ENCODE data around the gene MS4A12. TPM values are rescaled to one million over a fixed set of nuclear protein-coding genes. Genes with fewer than 3 reads are reported as not detected.
"Not testable (repeated sequence)": the region's sequence is repeated elsewhere in the genome, so short reads cannot be mapped to it uniquely, and the experiment has no call there.

MS4A12 gene, protein sequence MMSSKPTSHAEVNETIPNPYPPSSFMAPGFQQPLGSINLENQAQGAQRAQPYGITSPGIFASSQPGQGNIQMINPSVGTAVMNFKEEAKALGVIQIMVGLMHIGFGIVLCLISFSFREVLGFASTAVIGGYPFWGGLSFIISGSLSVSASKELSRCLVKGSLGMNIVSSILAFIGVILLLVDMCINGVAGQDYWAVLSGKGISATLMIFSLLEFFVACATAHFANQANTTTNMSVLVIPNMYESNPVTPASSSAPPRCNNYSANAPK
- not detected for total RNA-seq

- no peak for DNase-seq
Measured at GRCh38 chr11:60492488-60493009, at the start of gene MS4A12. MS4A12 (plus strand) TSS chr11:60492778; CDS start chr11:60497319, 4,541 bp downstream.

DNA sequence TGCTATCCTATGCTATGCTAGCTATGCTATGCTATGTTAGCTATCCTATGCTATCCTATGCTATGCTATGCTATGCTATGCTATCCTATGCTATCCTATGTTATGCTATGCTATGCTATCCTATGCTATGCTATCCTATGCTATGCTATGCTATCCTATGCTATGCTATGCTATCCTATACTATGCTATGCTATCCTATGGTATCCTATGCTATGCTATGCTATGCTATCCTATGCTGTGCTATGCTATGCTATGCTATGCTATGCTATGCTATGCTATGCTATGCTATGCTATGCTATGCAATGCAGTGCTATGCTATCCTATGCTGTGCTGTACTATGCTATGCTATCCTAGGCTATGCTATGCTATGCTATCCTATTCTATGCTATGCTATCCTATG, 45.5 kb upstream of the MS4A12 start:
- DNase-seq = no peak

DNA sequence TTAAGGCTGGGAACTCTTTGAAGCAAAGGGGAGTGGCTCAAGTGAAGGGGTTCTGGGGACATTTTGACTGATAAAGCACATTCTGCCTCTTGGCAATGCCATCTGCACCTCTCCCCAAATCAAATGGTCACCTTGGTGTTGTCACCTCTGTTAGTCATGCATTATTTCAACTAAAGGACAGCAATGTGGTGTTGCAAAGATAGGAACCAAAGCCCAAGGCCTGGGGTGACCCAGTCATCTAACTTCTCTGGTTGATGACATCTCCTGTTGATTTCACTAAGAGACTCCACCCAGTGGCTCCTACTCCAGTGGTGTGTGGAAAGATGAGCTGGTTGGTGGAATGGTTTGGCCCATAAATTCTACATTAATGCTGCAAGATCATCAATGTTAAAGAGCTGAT, 44.7 kb upstream of the MS4A12 start:
- DNase-seq = no peak

GRCh38 chr11:60451185-60451584, 41.4 kb upstream of the MS4A12 start:
- not testable (repeated sequence) for DNase-seq

GRCh38 chr11:60454212-60454611, 38.4 kb upstream of the MS4A12 start:
- DNase-seq = no peak

DNA sequence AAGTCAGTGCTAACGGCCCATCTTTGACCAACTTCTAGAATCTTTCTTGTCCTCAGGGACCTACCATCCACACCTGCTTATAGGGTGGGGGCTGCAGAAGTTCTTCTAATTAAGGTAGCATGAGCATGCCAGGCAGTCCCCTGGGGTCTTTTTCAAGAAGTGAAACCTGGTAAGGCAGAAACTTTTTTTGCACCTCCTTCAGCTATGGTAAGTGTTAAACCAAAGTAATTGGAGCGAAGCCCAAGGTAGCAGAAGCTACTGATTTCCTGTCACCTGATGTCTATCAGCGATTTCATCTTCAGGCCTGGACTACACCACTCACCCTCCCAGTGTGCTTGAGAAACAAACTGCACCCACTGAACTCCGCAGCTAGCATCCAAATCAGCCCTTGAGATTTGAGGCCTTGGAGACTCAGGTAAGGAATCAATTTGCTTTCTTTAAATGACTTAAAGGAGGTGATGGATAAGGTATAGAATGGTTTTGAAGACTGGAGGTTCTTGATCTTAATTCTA, 37.0 kb upstream of the MS4A12 start, which contains the start of gene MS4A1:
Gene MS4A1 (plus strand): TSS at position 317 of the 512 bp plus-strand sequence. CDS start 6,528 bp downstream, outside the sequence.
- no peak for DNase-seq

DNA sequence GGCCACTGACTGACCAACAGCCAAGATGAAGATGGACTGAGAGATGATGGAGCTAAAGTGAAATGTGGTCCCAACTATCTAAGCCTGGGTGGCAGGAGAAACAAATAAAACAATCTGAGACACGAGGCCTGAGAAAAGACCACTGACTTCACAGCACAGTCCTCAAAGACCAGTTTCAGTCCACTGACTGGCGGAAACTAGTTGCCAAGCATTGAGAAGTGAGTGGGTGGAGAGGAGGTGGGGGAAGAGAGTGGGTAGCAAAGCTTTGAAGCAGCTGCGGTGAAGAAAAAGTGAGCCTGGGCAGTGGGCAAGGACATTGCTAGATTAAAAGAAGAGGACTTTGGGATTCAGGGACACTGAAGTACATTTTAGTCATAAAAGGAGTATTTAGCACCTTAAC, 35.0 kb upstream of the MS4A12 start:
- DNase-seq = no peak

- DNase-seq = no peak
Measured at GRCh38 chr11:60459345-60459744, 33.2 kb upstream of the MS4A12 start.

DNA sequence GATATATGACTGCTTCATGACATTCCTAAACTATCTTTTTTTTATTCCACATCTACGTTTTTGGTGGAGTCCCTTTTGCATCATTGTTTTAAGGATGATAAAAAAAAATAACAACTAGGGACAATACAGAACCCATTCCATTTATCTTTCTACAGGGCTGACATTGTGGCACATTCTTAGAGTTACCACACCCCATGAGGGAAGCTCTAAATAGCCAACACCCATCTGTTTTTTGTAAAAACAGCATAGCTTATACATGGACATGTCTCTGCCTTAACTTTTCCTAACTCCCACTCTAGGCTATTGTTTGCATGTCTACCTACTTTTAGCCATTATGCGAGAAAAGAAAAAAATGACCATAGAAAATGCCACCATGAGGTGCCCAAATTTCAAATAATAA, 23.7 kb upstream of the MS4A12 start:
- DNase-seq = no peak

DNA sequence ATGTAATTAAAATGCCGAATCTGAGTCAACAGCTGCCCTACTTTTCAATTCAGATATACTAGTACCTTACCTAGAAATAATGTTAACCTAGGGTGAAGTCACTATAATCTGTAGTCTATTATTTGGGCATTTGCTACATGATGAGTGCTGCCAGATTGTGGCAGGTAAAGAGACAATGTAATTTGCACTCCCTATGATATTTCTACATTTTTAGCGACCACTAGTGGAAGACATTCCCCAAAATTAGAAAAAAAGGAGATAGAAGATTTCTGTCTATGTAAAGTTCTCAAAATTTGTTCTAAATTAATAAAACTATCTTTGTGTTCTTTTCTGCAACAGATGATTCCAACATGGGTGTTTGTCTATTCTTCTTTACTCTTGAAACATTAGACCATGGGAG, 22.9 kb upstream of the MS4A12 start:
- DNase-seq = no peak

DNA sequence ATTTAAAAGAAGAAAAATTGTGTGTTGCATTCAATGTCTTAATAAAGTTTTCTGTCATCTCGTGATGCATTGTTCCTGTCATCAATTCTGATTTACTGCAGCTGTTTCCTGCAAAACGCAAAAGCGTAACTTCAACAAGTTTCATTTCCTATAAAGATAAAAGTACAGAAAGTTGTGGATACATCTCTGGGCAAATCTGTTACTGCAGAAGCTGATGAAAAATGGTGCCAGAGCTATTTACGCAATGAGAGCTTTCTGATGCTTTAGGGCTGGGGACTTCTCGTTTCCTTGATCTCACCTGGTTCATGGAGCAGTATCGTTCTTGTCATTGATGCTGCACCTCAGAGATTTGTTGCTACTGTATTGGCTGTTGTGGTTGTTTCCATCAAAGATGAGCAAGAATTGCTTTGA, 15.5 kb upstream of the MS4A12 start:
- DNase-seq = no peak

DNA sequence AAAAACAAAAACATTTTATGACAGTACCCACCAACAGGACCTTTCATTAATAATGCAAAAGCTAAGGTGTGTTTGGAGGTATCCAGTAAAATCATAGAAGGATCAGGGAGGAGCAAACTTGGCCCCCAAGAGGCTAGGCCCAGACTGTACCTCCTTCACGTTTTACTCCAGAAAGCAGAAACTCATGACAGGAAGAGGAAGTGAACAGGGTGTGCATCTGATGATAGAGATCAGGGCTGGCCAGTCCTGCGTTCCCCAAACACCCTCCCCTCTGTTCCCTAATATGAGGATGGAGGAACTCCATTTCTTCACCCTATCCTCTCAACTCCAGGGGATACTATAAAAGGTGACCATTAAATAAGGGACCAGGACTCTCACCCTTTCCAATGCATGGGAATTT, 10.2 kb upstream of the MS4A12 start:
- no peak for DNase-seq

DNA sequence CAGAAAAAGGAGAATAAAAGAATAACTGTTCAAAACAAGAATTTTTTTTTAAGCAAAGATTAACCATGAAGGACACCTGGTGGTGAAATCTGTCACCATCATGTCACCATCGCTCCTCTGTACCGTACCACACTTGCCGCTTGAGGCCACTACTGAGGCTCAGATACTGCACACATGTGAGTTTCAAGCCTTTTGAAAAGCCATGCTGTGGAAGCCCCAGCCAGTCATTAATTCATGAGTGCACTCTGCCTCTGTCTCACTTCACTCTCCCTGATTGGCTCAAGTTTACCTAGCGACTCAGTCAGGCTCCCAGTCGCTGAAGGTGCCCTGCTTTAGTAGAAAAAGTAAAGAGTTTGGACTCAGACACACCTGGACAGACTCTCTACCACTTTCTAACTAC, 6.6 kb upstream of the MS4A12 start:
- no peak for DNase-seq

DNA sequence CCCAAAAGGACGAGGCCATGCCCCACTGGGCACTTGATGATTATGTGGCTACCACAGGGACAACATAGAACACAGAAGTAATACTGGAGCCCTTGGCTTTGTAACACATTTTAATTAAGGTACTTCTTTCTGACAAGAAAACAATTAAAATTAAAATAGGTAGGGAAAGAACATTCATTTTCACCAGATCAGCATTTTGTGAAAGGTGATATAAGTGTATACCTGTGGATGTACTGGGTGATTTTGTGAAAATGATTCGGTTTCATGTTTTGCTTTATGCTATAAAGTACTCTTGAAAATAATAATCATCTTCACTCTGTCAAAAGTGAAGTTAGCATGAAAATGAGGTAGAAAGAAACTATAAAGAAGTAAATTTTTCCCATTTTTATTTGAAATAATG, 876 bp downstream of the MS4A12 start:
- DNase-seq = no peak

DNA sequence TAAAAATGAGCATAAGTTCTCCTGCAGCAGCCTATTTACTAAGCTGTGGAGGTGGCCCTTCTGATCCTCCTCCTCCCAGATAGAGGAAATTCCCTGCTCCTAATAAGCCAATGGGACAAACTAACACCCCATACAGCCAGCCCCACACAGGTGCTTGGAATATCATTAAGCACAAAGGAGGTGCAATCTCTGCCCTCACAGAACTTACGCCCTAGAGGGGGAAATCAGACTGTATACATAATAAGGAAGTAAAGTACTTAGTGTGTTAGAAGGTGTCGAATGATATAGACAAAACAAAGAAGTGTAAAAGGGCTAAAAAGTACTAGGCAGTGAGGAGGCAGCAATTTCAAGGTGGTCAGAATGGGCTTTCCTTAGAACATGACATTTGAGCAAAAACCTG, 5.8 kb downstream of the MS4A12 start:
- DNase-seq = no peak

DNA sequence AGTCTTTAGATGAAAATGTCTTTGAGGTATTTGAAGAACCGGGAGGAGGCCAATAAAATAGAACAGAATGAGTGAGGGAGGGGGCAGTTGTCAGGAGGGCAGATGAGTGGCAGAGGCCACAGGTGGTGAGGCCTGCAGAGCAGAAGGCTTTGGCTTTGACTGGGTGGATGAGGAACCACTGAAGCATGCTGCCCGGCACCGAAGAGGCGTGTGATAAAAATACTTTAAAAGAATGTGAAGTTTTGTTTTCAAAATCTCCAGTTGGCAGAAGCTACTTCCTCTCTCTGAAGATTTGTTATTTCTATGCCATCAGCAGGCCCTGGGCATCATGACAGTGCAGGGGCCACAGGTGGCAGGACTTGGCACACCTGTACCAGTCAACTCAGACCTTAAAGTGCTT, 6.3 kb downstream of the MS4A12 start:
- no peak for DNase-seq

DNA sequence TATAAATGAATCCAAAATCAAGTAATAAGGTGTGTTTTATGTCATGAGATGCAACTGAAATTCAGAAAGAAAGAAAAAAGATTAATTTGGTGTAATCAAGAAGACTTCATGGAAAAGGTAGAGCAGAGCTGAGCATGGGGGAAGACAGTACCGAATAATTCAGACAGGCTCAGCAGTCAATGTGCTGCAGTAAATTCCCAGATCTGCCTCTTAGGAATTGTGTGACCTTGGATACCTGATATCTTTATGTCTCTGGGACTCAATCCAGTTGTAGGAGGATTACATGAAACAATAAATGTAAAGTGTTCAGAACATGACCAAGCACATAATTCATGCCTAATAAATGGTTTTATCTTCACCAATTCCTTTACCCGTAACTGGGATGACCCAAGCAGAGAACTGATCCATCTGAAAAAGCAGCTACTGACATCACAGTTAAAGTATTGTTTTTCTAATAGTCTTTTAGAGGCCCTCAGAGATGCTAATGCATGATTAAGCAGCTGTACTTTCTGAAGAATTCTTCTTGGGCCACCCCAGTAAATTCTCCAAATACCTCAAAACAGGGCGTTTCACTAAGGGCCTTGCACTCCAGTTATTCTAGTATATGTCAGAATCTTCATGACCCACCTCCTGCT, 7.8 kb downstream of the MS4A12 start:
- no peak for DNase-seq

DNA sequence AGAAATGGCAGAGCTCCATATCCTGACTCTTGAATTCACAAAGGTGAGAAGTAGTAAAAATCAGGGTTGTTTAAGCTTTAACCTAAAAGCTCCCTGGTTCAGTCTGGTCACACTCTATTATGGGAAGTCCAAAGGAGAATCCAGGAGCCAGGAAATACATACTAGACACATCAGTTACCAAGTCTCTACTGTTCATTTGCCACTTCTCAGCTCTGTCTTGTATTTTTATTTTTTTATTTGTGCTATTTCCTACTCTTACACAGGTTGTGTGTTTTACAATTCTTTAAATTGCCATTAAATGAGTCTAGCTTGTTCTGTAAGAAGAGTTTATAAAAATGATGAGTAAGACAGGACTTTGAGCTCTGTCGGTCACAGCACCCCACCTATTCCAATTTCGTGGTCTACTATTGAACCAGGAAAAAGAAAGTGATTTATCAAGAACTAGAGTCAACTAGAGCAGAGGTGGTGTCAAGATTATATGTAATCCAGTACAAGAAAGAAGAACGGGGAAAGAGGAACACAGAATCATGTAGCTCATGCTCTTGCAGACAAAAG, 9.7 kb downstream of the MS4A12 start:
- DNase-seq = no peak

DNA sequence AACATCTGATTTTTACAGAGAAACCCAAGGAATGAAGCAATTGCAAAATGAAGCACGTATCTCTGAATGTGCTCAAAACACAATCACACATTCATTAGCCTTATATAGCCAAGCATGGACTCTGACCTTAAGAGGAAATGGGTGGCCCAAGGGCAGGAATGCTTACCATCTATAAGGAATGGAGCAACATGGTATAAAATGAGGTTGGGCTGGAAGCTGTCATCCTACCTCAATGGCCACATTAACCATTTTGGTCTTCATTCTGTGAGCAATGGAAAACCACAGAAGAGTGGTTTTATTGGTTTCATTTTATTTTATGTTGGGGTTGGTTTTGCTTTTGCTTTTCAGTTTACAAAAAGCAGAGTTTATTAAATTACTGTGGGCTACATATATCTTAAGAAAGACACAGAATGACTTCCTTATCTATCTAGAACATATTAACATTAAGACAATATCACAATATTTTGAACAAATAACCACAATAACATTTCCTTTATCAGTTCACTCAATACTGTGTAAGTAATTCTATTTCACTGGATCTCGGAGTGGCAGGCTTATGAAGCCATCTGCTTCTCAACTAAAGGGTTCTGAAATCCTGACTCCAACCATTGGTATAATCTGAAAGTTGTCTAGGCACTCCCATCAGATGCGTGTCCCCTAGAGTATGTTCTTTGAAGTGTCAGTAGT, 11.8 kb downstream of the MS4A12 start:
- no peak for DNase-seq

- DNase-seq = not testable (repeated sequence)
Measured at GRCh38 chr11:60509609-60510008, 17.0 kb downstream of the MS4A12 start.

DNA sequence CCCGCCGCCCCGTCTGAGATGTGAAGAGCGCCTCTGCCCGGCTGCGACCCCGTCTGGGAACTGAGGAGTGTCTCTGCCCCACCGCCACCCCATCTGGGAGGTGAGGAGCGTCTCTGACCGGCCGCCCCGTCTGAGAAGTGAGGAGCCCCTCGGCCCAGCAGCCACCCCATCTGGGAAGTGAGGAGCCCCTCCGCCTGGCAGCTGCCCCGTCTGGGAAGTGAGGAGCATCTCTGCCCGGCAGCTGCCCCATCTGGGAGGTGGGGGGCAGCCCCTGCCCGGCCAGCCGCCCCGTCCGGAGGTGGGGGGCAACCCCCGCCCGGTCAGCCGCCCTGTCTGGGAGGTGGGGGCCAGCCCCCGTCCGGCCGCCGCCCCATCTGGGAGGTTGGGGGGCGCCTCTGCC, 17.6 kb downstream of the MS4A12 start:
- not testable (repeated sequence) for DNase-seq

DNA sequence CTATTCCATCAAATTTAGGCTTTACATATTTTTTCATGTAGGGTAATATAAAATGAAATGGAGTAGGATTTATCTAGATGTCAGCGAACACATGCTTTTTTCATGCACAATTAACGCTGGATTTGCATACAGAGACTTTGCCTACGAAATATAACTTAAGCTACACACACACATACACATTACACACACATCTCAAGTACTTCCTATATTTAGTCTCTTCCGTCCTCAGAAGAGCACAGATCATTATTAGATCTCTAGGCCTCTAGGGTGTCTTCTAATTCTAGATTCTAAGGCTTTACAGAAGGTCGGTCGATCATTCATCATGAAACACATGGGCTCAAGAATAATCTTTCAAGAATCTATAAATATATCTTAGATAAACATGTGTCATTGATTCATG, 18.8 kb downstream of the MS4A12 start:
- no peak for DNase-seq
